Astrocyte of the cerebellum (primary cell): ENCODE results near the gene TNIP1.

ENCODE experiments used
- DNase-seq: peaks from one replicate; pipeline ENCODE4 v3.0.0-alpha.2; 2011; ENCODE audit warnings: low read depth
- H3K4me3 ChIP-seq: 2 replicates; pipeline ENCODE4 v1.5.1; 2011; ENCODE audit warnings: mild to moderate bottlenecking, low read depth, low read length, moderate library complexity
- CTCF ChIP-seq: IDR thresholded peaks from 2 replicates; pipeline ENCODE4 v1.5.1; 2012; ENCODE audit warnings: low read length, low read depth, moderate library complexity, mild to moderate bottlenecking; ENCODE audit errors: missing control alignments
- in situ Hi-C: cut with HindIII; loops from 2 replicates; pipeline ENCODE4 v1.10.0; 2017; ENCODE audit warnings: low sequenced_read_pairs

Gene TNIP1

GRCh38 chr5:151051066-151051930, 29.5 kb downstream of the TNIP1 start:
- in situ Hi-C loops = no loop called here
- peak; percentile 70 for DNase-seq
- no peak overlapping the region for H3K4me3 ChIP-seq
- TF ChIP-seq CTCF = peak; percentile 98

- in situ Hi-C loops = no loop called here
- TF ChIP-seq CTCF = peak; percentile 49
- no peak for DNase-seq
- no peak overlapping the region for H3K4me3 ChIP-seq
These were observed 32.3 kb downstream of the TNIP1 start for GRCh38 chr5:151048526-151048925.

- no peak for DNase-seq
- in situ Hi-C loops = no loop called here
- H3K4me3 ChIP-seq = no peak overlapping the region
- peak; percentile 95 for TF ChIP-seq CTCF
These were observed 32.9 kb downstream of the TNIP1 start for GRCh38 chr5:151047814-151048425.

- in situ Hi-C loops = no loop called here
- no peak overlapping the region for H3K4me3 ChIP-seq
- no peak for DNase-seq
- TF ChIP-seq CTCF = no peak
These were observed 38.3 kb downstream of the TNIP1 start for GRCh38 chr5:151042453-151043093.

- DNase-seq = no peak
- no peak for TF ChIP-seq CTCF
- H3K4me3 ChIP-seq = no peak overlapping the region
- in situ Hi-C loops = no loop called here
These were observed 39.1 kb downstream of the TNIP1 start for GRCh38 chr5:151041577-151042268.

- in situ Hi-C loops = no loop called here
- DNase-seq = no peak
- no peak for TF ChIP-seq CTCF
- H3K4me3 ChIP-seq = no peak overlapping the region
These were observed 40.6 kb downstream of the TNIP1 start for GRCh38 chr5:151040211-151040747.
